Chondrocyte (in vitro differentiated cells): ENCODE results near the gene NPAS4. TPM values are rescaled to one million over a fixed set of nuclear protein-coding genes. Genes with fewer than 3 reads are reported as not detected.

Experiments
- DNase-seq: peaks from one replicate; pipeline ENCODE4 v3.0.0; 2021; ENCODE audit warnings: mixed read lengths, low spot score
- H3K27ac Mint-ChIP-seq: one replicate; pipeline ENCODE4 v1.8.0; 2021; ENCODE audit warnings: mild to moderate bottlenecking, moderate library complexity, mixed read lengths; ENCODE audit not compliant: unreplicated experiment
- H3K27me3 Mint-ChIP-seq: 2 replicates; pipeline ENCODE4 v1.8.0; 2021; ENCODE audit warnings: low read depth, mixed read lengths
- H3K36me3 Mint-ChIP-seq: 2 replicates; pipeline ENCODE4 v1.8.0; 2021; ENCODE audit warnings: low read depth, mixed read lengths
- H3K4me1 Mint-ChIP-seq: 2 replicates; pipeline ENCODE4 v1.8.0; 2021; ENCODE audit warnings: low read depth, mild to moderate bottlenecking, mixed read lengths
- H3K4me3 Mint-ChIP-seq: one replicate; pipeline ENCODE4 v1.8.0; 2021; ENCODE audit warnings: mild to moderate bottlenecking, moderate library complexity, mixed read lengths; ENCODE audit not compliant: unreplicated experiment
- H3K9me3 Mint-ChIP-seq: 2 replicates; pipeline ENCODE4 v1.8.0; 2021; ENCODE audit warnings: low read depth, mixed read lengths
- total RNA-seq: library from RNA; stranded (reverse); gene quantifications from 3 replicates; pipeline ENCODE4 v1.2.1, GENCODE V29; 2021
- TF ChIP-seq, protein P1 (sequence below): fragments of 200-600 bp; sonication (generic); IDR thresholded peaks from 2 replicates; pipeline ENCODE4 v1.5.0; 2021; ENCODE audit warnings: antibody characterized with exemption, mild to moderate bottlenecking, moderate library complexity

Gene NPAS4
- total RNA-seq, 1 donor from 2014 or later, result 0.60 TPM

DNA sequence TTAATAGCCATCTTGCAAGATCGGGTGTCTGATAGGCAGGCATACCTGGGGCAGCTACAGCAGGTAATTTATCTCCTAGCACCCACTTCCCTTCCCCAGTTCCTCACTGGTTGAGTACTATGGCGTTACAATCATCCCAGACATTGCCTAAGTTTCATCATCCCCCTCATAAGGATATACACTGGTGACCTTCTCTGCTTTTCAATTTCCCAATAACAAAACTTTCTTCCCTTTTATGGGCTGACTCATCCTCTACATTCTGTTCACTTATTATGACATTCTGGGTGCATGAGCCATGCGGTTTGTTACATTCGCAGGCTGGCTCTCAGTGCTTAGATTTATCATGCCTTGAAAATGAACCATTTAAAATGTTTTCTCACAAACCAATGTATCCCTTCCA lies 22.8 kb downstream of the NPAS4 start:
- TF ChIP-seq, protein P1, sequence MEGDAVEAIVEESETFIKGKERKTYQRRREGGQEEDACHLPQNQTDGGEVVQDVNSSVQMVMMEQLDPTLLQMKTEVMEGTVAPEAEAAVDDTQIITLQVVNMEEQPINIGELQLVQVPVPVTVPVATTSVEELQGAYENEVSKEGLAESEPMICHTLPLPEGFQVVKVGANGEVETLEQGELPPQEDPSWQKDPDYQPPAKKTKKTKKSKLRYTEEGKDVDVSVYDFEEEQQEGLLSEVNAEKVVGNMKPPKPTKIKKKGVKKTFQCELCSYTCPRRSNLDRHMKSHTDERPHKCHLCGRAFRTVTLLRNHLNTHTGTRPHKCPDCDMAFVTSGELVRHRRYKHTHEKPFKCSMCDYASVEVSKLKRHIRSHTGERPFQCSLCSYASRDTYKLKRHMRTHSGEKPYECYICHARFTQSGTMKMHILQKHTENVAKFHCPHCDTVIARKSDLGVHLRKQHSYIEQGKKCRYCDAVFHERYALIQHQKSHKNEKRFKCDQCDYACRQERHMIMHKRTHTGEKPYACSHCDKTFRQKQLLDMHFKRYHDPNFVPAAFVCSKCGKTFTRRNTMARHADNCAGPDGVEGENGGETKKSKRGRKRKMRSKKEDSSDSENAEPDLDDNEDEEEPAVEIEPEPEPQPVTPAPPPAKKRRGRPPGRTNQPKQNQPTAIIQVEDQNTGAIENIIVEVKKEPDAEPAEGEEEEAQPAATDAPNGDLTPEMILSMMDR, result no peak
- Mint-ChIP-seq H3K4me3 (no peak overlapping the region), H3K4me1 (no peaks in the 10 kb centered on the region), H3K9me3 (peaks cover 7% of the 10 kb centered on the region), H3K36me3 (no peaks in the 10 kb centered on the region), H3K27ac (no peak overlapping the region), H3K27me3 (peaks cover 21% of the 10 kb centered on the region)
- no peak for DNase-seq

DNA sequence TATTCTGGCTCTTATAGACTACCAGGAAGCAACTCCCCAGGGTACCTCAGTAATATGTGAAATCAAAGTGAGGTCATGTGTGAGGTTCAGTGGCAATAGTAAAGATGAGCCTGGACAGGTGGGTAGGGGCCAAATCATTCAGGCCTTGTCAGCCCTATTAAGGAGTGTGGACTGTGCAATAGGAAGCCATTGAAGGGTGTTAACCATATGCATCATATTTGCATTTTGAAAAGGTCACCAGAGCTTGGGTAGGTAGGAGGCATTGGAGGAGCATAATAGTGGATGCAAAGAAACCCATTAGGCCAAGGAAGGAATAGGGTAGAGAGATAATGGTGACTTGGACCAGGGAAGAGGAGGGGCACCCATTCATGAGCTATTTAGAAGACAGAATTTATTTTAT lies 26.2 kb downstream of the NPAS4 start:
- TF ChIP-seq, protein P1, result no peak
- Mint-ChIP-seq H3K4me3 (no peak overlapping the region), H3K9me3 (peaks cover 9% of the 10 kb centered on the region), H3K36me3 (peaks cover 3% of the 10 kb centered on the region), H3K4me1 (no peaks in the 10 kb centered on the region), H3K27ac (no peak overlapping the region), H3K27me3 (peaks cover 41% of the 10 kb centered on the region)
- DNase-seq, result no peak

DNA sequence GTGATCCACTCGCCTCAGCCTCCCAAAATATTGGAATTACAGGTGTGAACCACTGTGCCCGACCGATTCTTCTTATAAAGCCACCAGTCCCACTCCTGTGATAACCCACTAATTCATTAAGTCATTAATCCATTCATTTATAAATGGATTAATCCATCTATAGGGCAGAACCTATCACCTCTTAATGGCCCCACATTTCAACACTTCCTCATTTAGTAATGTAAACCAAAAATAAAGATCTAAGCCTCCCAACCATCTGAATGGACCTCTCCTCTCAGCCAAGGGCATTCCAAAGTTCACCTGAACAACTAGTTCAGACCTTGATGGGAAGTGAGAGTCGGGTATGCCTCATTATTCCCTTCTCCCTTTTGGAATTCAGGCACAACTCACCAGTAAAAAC lies 27.7 kb downstream of the NPAS4 start:
- H3K36me3 Mint-ChIP-seq, result peaks cover 5% of the 10 kb centered on the region
- peaks cover 45% of the 10 kb centered on the region for H3K27me3 Mint-ChIP-seq
- TF ChIP-seq, protein P1, result no peak

DNA sequence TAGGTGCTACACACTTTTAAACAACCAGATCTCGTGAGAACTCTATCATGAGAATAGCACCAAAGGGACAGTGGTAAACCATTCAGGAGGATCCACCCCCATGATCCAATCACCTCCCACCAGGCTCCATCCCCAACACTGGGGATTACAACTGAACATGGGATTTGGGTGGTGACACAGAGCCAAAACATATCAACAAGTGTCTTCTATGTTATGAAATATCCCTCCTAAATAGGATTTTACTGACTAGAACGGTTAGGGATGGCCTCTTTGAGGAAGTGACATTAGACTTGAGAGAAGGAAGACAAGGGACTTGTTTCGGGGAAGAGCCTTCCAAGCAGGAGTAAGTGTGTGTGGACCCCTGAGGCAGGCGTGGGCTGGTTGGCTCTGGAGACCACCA lies 29.7 kb downstream of the NPAS4 start:
- no peak overlapping the region for H3K4me3 Mint-ChIP-seq
- no peak for DNase-seq
- peaks cover 5% of the 10 kb centered on the region for H3K9me3 Mint-ChIP-seq
- peaks cover 59% of the 10 kb centered on the region for H3K27me3 Mint-ChIP-seq
- no peak overlapping the region for H3K27ac Mint-ChIP-seq
- TF ChIP-seq, protein P1, result no peak
- H3K4me1 Mint-ChIP-seq, result no peaks in the 10 kb centered on the region
- peaks cover 5% of the 10 kb centered on the region for H3K36me3 Mint-ChIP-seq

More for the DNA sequence above, 27.7 kb downstream of the NPAS4 start:
- DNase-seq, result no peak
- Mint-ChIP-seq H3K4me1 (no peaks in the 10 kb centered on the region), H3K4me3 (no peak overlapping the region), H3K9me3 (peaks cover 9% of the 10 kb centered on the region), H3K27ac (no peak overlapping the region)

DNA sequence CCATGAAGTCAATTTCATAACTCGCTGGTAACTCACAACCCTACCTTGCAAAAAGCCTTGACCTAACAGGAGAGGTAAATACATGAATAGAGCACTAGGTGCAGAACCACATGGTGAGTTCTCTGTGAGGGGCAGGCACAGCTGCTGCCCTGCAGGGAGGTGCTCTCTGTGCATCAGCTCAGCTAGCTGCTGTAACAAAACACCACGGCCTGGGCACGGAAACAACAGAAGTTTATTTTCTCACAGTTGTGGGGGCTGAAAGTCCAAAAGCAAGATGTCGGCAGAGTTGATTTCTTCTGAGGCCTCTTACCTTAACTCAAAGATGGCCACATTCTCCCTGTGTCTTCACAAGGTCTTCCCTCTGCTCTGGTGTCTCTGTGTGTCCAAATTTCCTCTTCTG lies 30.8 kb downstream of the NPAS4 start:
- peaks cover 5% of the 10 kb centered on the region for H3K36me3 Mint-ChIP-seq
- DNase-seq, result no peak
- TF ChIP-seq, protein P1, result no peak
- peaks cover 5% of the 10 kb centered on the region for H3K9me3 Mint-ChIP-seq
- no peaks in the 10 kb centered on the region for H3K4me1 Mint-ChIP-seq
- no peak overlapping the region for H3K27ac Mint-ChIP-seq
- H3K27me3 Mint-ChIP-seq, result peaks cover 50% of the 10 kb centered on the region
- H3K4me3 Mint-ChIP-seq, result no peak overlapping the region
